ENCODE data around the gene CARD10. TPM values are rescaled to one million over a fixed set of nuclear protein-coding genes. Genes with fewer than 3 reads are reported as not detected.
A peak's percentile ranks its signal among the peaks of the same experiment; 100 is the strongest.

Gene CARD10
- total and polyA plus RNA-seq, 2 of the 13 experiments (the other 11 are each of a cell fraction or from before 2014, with no cell fraction given) = 35.2 to 55.8 TPM

DNA sequence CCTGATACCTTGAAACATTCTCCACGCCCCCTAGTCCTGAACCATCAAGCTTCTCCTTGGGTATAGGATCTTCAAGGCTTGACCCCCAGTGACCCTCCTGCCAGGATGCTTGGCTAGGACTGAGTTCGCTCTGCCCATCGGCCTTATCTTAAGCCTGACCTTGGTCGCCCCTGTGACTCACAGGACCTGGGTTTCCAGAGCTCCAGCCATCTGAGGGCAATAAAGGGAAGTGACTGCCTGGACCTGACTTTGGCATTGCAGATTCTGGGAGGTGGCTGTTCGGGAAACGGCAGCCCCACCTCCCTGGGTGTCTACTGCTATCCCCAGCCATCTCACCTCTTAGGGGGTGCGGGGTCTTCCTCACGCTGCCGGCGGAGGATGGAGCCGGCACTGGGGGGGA is 15.4 kb downstream of the CARD10 start:
- ATAC-seq = no peak
- TF ChIP-seq, protein P1, sequence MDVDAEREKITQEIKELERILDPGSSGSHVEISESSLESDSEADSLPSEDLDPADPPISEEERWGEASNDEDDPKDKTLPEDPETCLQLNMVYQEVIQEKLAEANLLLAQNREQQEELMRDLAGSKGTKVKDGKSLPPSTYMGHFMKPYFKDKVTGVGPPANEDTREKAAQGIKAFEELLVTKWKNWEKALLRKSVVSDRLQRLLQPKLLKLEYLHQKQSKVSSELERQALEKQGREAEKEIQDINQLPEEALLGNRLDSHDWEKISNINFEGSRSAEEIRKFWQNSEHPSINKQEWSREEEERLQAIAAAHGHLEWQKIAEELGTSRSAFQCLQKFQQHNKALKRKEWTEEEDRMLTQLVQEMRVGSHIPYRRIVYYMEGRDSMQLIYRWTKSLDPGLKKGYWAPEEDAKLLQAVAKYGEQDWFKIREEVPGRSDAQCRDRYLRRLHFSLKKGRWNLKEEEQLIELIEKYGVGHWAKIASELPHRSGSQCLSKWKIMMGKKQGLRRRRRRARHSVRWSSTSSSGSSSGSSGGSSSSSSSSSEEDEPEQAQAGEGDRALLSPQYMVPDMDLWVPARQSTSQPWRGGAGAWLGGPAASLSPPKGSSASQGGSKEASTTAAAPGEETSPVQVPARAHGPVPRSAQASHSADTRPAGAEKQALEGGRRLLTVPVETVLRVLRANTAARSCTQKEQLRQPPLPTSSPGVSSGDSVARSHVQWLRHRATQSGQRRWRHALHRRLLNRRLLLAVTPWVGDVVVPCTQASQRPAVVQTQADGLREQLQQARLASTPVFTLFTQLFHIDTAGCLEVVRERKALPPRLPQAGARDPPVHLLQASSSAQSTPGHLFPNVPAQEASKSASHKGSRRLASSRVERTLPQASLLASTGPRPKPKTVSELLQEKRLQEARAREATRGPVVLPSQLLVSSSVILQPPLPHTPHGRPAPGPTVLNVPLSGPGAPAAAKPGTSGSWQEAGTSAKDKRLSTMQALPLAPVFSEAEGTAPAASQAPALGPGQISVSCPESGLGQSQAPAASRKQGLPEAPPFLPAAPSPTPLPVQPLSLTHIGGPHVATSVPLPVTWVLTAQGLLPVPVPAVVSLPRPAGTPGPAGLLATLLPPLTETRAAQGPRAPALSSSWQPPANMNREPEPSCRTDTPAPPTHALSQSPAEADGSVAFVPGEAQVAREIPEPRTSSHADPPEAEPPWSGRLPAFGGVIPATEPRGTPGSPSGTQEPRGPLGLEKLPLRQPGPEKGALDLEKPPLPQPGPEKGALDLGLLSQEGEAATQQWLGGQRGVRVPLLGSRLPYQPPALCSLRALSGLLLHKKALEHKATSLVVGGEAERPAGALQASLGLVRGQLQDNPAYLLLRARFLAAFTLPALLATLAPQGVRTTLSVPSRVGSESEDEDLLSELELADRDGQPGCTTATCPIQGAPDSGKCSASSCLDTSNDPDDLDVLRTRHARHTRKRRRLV (CRISPR knock-in tag; IDR thresholded peaks at IDR 0.05) = no peak
- TF ChIP-seq ZNF20 (CRISPR knock-in tag; IDR thresholded peaks at IDR 0.05) (no peak), ZNF383 (CRISPR knock-in tag; IDR thresholded peaks at IDR 0.05; ENCODE audit: borderline replicate concordance) (no peak), NFYC (CRISPR knock-in tag; IDR thresholded peaks at IDR 0.05) (no peak), ZBTB26 (CRISPR knock-in tag; IDR thresholded peaks at IDR 0.05; ENCODE audit: borderline replicate concordance) (no peak), NR2F2 (IDR thresholded peaks at IDR 0.05; ENCODE audit: borderline replicate concordance, low read depth) (no peak), BATF2 (CRISPR knock-in tag; IDR thresholded peaks at IDR 0.05) (no peak), NFIC (IDR thresholded peaks at IDR 0.05; ENCODE audit: low read length) (no peak), HNF4G (IDR thresholded peaks at IDR 0.05; ENCODE audit: borderline replicate concordance, low read depth, low read length) (no peak), HNF4G (CRISPR knock-in tag; IDR thresholded peaks at IDR 0.05; ENCODE audit: borderline replicate concordance, low read depth) (no peak), THRA (CRISPR knock-in tag; IDR thresholded peaks at IDR 0.05; ENCODE audit: borderline replicate concordance) (peak; percentile 84; the same call in 1 of the 2 replicates), MEIS1 (CRISPR knock-in tag; IDR thresholded peaks at IDR 0.05; ENCODE audit: borderline replicate concordance) (no peak), ZNF264 (CRISPR knock-in tag; IDR thresholded peaks at IDR 0.05) (no peak), TAF15 (IDR thresholded peaks at IDR 0.05; ENCODE audit: low read depth, low read length, poor library complexity, severe bottlenecking) (no peak), ZNF224 (CRISPR knock-in tag; IDR thresholded peaks at IDR 0.05) (0 out of 2 replicates have a peak, but pooled peaks have one; percentile 27)
- TF ChIP-seq, protein P2, sequence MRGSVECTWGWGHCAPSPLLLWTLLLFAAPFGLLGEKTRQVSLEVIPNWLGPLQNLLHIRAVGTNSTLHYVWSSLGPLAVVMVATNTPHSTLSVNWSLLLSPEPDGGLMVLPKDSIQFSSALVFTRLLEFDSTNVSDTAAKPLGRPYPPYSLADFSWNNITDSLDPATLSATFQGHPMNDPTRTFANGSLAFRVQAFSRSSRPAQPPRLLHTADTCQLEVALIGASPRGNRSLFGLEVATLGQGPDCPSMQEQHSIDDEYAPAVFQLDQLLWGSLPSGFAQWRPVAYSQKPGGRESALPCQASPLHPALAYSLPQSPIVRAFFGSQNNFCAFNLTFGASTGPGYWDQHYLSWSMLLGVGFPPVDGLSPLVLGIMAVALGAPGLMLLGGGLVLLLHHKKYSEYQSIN (CRISPR knock-in tag; IDR thresholded peaks at IDR 0.05; ENCODE audit: borderline replicate concordance) = no peak

More for the DNA sequence above, 15.4 kb downstream of the CARD10 start:
- Histone ChIP-seq H3K4me1 (ENCODE audit: insufficient read depth, low read length) (peaks cover 78% of the 10 kb centered on the region), H2AFZ (ENCODE audit: low read length) (no peak overlapping the region), H3K79me2 (ENCODE audit: insufficient read depth, low read length) (peaks cover 9% of the 10 kb centered on the region), H3K4me2 (ENCODE audit: low read depth, low read length) (no peak overlapping the region), H3K27me3 (ENCODE audit: control insufficient read depth in 1 of 2, insufficient read depth in 2 of 2, low read length in 2 of 2) (no peaks in the 10 kb centered on the region), H3K9me3 (ENCODE audit: low read length) (no peaks in the 10 kb centered on the region), H3K4me3 (replicated peaks in 1 of 3; ENCODE audit: insufficient read depth in 1 of 3, low read depth in 2 of 3, low read length in 3 of 3) (no peak overlapping the region), H4K20me1 (ENCODE audit: insufficient read depth, low read length) (no peaks in the 10 kb centered on the region), H3K9ac (ENCODE audit: insufficient read depth, low read depth, low read length) (no peak overlapping the region), H3K27ac (ENCODE audit: extremely low read length, insufficient read depth, low read length) (peak overlapping the region; percentile 97), H3K36me3 (replicated peaks in 1 of 2; ENCODE audit: control insufficient read depth in 1 of 2, insufficient read depth in 2 of 2, low read length in 2 of 2) (peaks cover 34 to 72% of the 10 kb centered on the region in 2 experiments)
- DNase-seq (ENCODE audit: low spot score) = peak; percentile 38
- ChIA-PET POLR2A (interaction anchor here (1.0 to 1.2 kb wide), 3 partner anchors 9 to 104 kb away, joined by 3 to 6 read pairs (median 3); no protein-coding TSS in a partner anchor), CTCF (ENCODE audit: low intra/inter-chr PET ratio, low total read pairs) (no interaction called here)
- no peak for FAIRE-seq
- 100% methylated on average over 3 of the region's 11 CpGs for WGBS (ENCODE audit: low lambda C conversion rate)
- no TSS peak for BruUV-seq (replicated peaks)
- in situ Hi-C loops (cut with HindIII; ENCODE audit: extremely low pct_ligation_motif_present, low pct_unique_long_range_greater_than_20kb) = no loop called here
- intact Hi-C loops (cut with micrococcal nuclease; ENCODE audit: unreplicated experiment) = no loop called here

Data from HepG2 (cell line).